Activated CD4-positive, alpha-beta T cell treated with anti-CD3 and anti-CD28 coated beads, Interleukin-2, amount 10 ng/mL, durations not matched to agents 24 days and 14 days (primary cell): ENCODE data around the gene RFX4. TPM values are rescaled to one million over a fixed set of nuclear protein-coding genes. Genes with fewer than 3 reads are reported as not detected.

Experiments
- DNase-seq: peaks from one replicate; pipeline ENCODE4 v3.0.0; 2022
- H3K27ac Mint-ChIP-seq: one replicate; pipeline ENCODE4 v1.8.0; 2022; ENCODE audit warnings: mild to moderate bottlenecking, mixed read lengths
- H3K27me3 Mint-ChIP-seq: one replicate; pipeline ENCODE4 v1.8.0; 2022; ENCODE audit warnings: mixed read lengths
- H3K36me3 Mint-ChIP-seq: one replicate; pipeline ENCODE4 v1.8.0; 2022; ENCODE audit warnings: low read depth, mild to moderate bottlenecking, mixed read lengths
- H3K4me1 Mint-ChIP-seq: one replicate; pipeline ENCODE4 v1.8.0; 2021; ENCODE audit warnings: mixed read lengths
- H3K4me3 Mint-ChIP-seq: one replicate; pipeline ENCODE4 v1.8.0; 2022; ENCODE audit warnings: mild to moderate bottlenecking, moderate library complexity, mixed read lengths
- H3K9me3 Mint-ChIP-seq: one replicate; pipeline ENCODE4 v1.8.0; 2021; ENCODE audit warnings: mixed read lengths
- intact Hi-C: fragments of 100-400 bp; cut with micrococcal nuclease; formaldehyde crosslinking; loops from one replicate; pipeline ENCODE4 v1.15.1; 2023
- total RNA-seq: library from RNA; stranded (reverse); gene quantifications from 2 replicates; pipeline ENCODE4 v1.2.3, GENCODE V29; 2022

RFX4 gene
- total RNA-seq, 1 donor from 2014 or later, result not detected

- no peaks in the 10 kb centered on the region for H3K36me3 Mint-ChIP-seq
- intact Hi-C loops, result loop anchor here (10.0 kb wide), 1 partner anchor 330 kb away; no protein-coding TSS in a partner anchor
- H3K27me3 Mint-ChIP-seq, result peaks cover 86% of the 10 kb centered on the region
- no peaks in the 10 kb centered on the region for H3K9me3 Mint-ChIP-seq
- peaks cover 8% of the 10 kb centered on the region for H3K4me1 Mint-ChIP-seq
- H3K4me3 Mint-ChIP-seq, result peak overlapping the region; percentile 33
- no peak overlapping the region for H3K27ac Mint-ChIP-seq
- no peak for DNase-seq
Observed at GRCh38 chr12:106584104-106585064, 1.6 kb downstream of the RFX4 start.

GRCh38 chr12:106585105-106585520, 2.3 kb downstream of the RFX4 start:
- peak overlapping the region; percentile 37 for H3K27ac Mint-ChIP-seq

GRCh38 chr12:106585521-106586277, 2.9 kb downstream of the RFX4 start:
- no peaks in the 10 kb centered on the region for H3K9me3 Mint-ChIP-seq
- intact Hi-C loops, result loop anchor here (10.0 kb wide), 1 partner anchor 329 kb away; no protein-coding TSS in a partner anchor
- DNase-seq, result no peak

More at GRCh38 chr12:106585105-106585520, 2.3 kb downstream of the RFX4 start:
- no peak for DNase-seq
- intact Hi-C loops, result loop anchor here (10.0 kb wide), 1 partner anchor 330 kb away; no protein-coding TSS in a partner anchor
- H3K4me3 Mint-ChIP-seq, result peak overlapping the region; percentile 23
- no peaks in the 10 kb centered on the region for H3K9me3 Mint-ChIP-seq
- peaks cover 86% of the 10 kb centered on the region for H3K27me3 Mint-ChIP-seq
- no peaks in the 10 kb centered on the region for H3K36me3 Mint-ChIP-seq
- H3K4me1 Mint-ChIP-seq, result peaks cover 8% of the 10 kb centered on the region

GRCh38 chr12:106586278-106586802, 3.5 kb downstream of the RFX4 start:
- Mint-ChIP-seq H3K27me3 (peaks cover 79% of the 10 kb centered on the region), H3K4me1 (peaks cover 8% of the 10 kb centered on the region), H3K9me3 (no peaks in the 10 kb centered on the region), H3K27ac (peak overlapping the region; percentile 53), H3K4me3 (no peak overlapping the region), H3K36me3 (no peaks in the 10 kb centered on the region)
- intact Hi-C loops, result loop anchor here (10.0 kb wide), 1 partner anchor 328 kb away; no protein-coding TSS in a partner anchor
- DNase-seq, result no peak

More at GRCh38 chr12:106585521-106586277, 2.9 kb downstream of the RFX4 start:
- Mint-ChIP-seq H3K36me3 (no peaks in the 10 kb centered on the region), H3K27me3 (peaks cover 84% of the 10 kb centered on the region), H3K27ac (peak overlapping the region; percentile 37), H3K4me3 (peak overlapping the region; percentile 23), H3K4me1 (peaks cover 8% of the 10 kb centered on the region)

GRCh38 chr12:106586803-106587684, 4.2 kb downstream of the RFX4 start:
- Mint-ChIP-seq H3K4me1 (peaks cover 6% of the 10 kb centered on the region), H3K27me3 (peaks cover 76% of the 10 kb centered on the region), H3K27ac (no peak overlapping the region), H3K36me3 (no peaks in the 10 kb centered on the region), H3K4me3 (no peak overlapping the region), H3K9me3 (no peaks in the 10 kb centered on the region)
- intact Hi-C loops, result loop anchor here (10.0 kb wide), 1 partner anchor 328 kb away; no protein-coding TSS in a partner anchor
- no peak for DNase-seq

GRCh38 chr12:106588771-106589170, 6.0 kb downstream of the RFX4 start:
- Mint-ChIP-seq H3K4me1 (peaks cover 4% of the 10 kb centered on the region), H3K27ac (no peak overlapping the region), H3K9me3 (no peaks in the 10 kb centered on the region), H3K27me3 (peaks cover 78% of the 10 kb centered on the region), H3K4me3 (no peak overlapping the region), H3K36me3 (no peaks in the 10 kb centered on the region)
- no peak for DNase-seq
- intact Hi-C loops, result loop anchor here (10.0 kb wide), 1 partner anchor 326 kb away; no protein-coding TSS in a partner anchor

- intact Hi-C loops, result no loop called here
- H3K4me3 Mint-ChIP-seq, result no peak overlapping the region
- H3K27me3 Mint-ChIP-seq, result peaks cover 75% of the 10 kb centered on the region
- no peak overlapping the region for H3K27ac Mint-ChIP-seq
- no peaks in the 10 kb centered on the region for H3K4me1 Mint-ChIP-seq
- no peaks in the 10 kb centered on the region for H3K9me3 Mint-ChIP-seq
- no peak for DNase-seq
- H3K36me3 Mint-ChIP-seq, result no peaks in the 10 kb centered on the region
Observed at GRCh38 chr12:106590601-106591000, 7.8 kb downstream of the RFX4 start.

GRCh38 chr12:106594447-106594846, 11.6 kb downstream of the RFX4 start:
- DNase-seq, result no peak
- Mint-ChIP-seq H3K27me3 (peaks cover 51% of the 10 kb centered on the region), H3K36me3 (no peaks in the 10 kb centered on the region), H3K27ac (no peak overlapping the region), H3K4me3 (no peak overlapping the region), H3K4me1 (no peaks in the 10 kb centered on the region), H3K9me3 (no peaks in the 10 kb centered on the region)
- intact Hi-C loops, result no loop called here

- intact Hi-C loops, result no loop called here
- Mint-ChIP-seq H3K4me1 (no peaks in the 10 kb centered on the region), H3K27ac (no peak overlapping the region), H3K36me3 (no peaks in the 10 kb centered on the region), H3K27me3 (peaks cover 45% of the 10 kb centered on the region), H3K4me3 (no peak overlapping the region), H3K9me3 (no peaks in the 10 kb centered on the region)
- no peak for DNase-seq
Observed at GRCh38 chr12:106595268-106595667, 12.5 kb downstream of the RFX4 start.

- H3K27ac Mint-ChIP-seq, result no peak overlapping the region
- no peaks in the 10 kb centered on the region for H3K4me1 Mint-ChIP-seq
- H3K9me3 Mint-ChIP-seq, result no peaks in the 10 kb centered on the region
- no peak for DNase-seq
- H3K27me3 Mint-ChIP-seq, result peaks cover 35% of the 10 kb centered on the region
- no peaks in the 10 kb centered on the region for H3K36me3 Mint-ChIP-seq
- intact Hi-C loops, result no loop called here
- no peak overlapping the region for H3K4me3 Mint-ChIP-seq
Observed at GRCh38 chr12:106598003-106598402, 15.2 kb downstream of the RFX4 start.

GRCh38 chr12:106599302-106599701, 16.5 kb downstream of the RFX4 start:
- H3K9me3 Mint-ChIP-seq, result no peaks in the 10 kb centered on the region
- H3K27me3 Mint-ChIP-seq, result peaks cover 23% of the 10 kb centered on the region
- H3K4me3 Mint-ChIP-seq, result no peak overlapping the region
- no peaks in the 10 kb centered on the region for H3K4me1 Mint-ChIP-seq
- intact Hi-C loops, result no loop called here
- DNase-seq, result no peak
- H3K36me3 Mint-ChIP-seq, result no peaks in the 10 kb centered on the region
- H3K27ac Mint-ChIP-seq, result no peak overlapping the region

GRCh38 chr12:106600503-106600902, 17.7 kb downstream of the RFX4 start:
- H3K27ac Mint-ChIP-seq, result no peak overlapping the region
- no peak for DNase-seq
- no peak overlapping the region for H3K4me3 Mint-ChIP-seq
- peaks cover 11% of the 10 kb centered on the region for H3K27me3 Mint-ChIP-seq
- no peaks in the 10 kb centered on the region for H3K36me3 Mint-ChIP-seq
- no peaks in the 10 kb centered on the region for H3K9me3 Mint-ChIP-seq
- no peaks in the 10 kb centered on the region for H3K4me1 Mint-ChIP-seq
- intact Hi-C loops, result no loop called here

- Mint-ChIP-seq H3K9me3 (no peaks in the 10 kb centered on the region), H3K4me1 (no peaks in the 10 kb centered on the region), H3K27ac (no peak overlapping the region), H3K27me3 (peaks cover 11% of the 10 kb centered on the region), H3K36me3 (no peaks in the 10 kb centered on the region), H3K4me3 (no peak overlapping the region)
- intact Hi-C loops, result no loop called here
- no peak for DNase-seq
Observed at GRCh38 chr12:106601031-106601430, 18.2 kb downstream of the RFX4 start.
